Prostate gland (tissue), 2 donors: ENCODE measurements around the gene FASTK.

Experiments
- POLR2A ChIP-seq: fragments of 450-650 bp; IDR thresholded peaks from one replicate; pipeline ENCODE4 v1.6.1; 2016; ENCODE audit warnings: antibody characterized with exemption, mild to moderate bottlenecking
- TF ChIP-seq, protein P1 (sequence below), 4 experiments: fragments of 200-600 bp in 2 of 4; fragments of 450-650 bp in 2 of 4; sonication (generic) in 2 of 4; IDR thresholded peaks; 1 replicate in 3 of 4; 2 replicates in 1 of 4; pipeline ENCODE4 v1.5.1; 2016 to 2019; ENCODE audit warnings: antibody characterized with exemption in 4 of 4, mild to moderate bottlenecking in 2 of 4, moderate library complexity in 2 of 4

DNA sequence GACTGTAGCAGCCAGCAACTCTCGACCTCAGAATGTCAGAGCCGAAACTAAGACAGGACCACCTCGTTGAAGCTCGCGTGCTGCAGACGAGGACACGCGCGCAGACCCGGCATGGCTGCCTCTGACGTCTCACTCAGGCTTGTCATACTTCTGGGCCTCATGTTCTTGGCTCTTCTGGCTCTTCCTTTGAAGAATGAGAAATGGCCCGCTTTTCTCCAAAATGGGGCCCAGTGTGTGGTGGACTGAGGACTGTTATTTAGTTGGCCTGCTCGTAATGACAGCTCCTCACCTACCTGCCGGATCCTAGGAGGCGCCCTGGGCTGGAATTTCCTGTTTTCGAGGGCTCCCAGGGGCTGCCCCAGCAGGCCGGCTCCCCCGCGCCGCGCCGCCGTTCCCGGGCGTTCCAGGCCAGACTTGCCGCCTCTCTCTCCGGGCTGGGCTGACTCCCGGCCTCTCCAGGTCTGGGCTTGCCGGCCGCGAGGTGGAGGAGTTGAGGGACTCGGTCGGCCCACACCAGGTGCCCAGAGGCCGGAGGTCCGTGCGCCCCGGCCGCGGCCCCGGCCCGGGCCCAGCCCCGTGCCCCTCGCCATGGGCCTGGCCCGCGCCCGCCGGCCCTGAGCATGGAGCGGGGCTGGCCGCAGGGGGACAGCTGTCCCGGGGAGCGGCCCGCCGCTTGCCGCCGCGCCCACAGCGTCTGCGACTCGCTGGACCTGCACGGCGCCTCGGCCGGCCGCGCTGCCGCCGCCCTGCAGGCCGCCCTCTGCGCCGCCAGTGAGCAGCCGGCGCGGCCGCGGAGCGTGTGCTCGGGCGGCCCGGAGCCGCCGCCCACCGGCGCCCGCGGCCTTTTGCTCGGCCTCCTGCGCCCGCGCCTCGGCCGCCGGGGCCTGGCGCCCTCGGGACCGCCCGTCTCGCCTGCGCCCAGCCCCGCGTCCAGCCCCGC is 33.8 kb upstream of the FASTK start:
- TF ChIP-seq, protein P1, sequence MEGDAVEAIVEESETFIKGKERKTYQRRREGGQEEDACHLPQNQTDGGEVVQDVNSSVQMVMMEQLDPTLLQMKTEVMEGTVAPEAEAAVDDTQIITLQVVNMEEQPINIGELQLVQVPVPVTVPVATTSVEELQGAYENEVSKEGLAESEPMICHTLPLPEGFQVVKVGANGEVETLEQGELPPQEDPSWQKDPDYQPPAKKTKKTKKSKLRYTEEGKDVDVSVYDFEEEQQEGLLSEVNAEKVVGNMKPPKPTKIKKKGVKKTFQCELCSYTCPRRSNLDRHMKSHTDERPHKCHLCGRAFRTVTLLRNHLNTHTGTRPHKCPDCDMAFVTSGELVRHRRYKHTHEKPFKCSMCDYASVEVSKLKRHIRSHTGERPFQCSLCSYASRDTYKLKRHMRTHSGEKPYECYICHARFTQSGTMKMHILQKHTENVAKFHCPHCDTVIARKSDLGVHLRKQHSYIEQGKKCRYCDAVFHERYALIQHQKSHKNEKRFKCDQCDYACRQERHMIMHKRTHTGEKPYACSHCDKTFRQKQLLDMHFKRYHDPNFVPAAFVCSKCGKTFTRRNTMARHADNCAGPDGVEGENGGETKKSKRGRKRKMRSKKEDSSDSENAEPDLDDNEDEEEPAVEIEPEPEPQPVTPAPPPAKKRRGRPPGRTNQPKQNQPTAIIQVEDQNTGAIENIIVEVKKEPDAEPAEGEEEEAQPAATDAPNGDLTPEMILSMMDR (IDR thresholded peaks at IDR 0.05): no peak
- peak; percentile 33 for TF ChIP-seq POLR2A
